ENCODE measurements around the gene MESP1.

The MESP1 gene

DNA sequence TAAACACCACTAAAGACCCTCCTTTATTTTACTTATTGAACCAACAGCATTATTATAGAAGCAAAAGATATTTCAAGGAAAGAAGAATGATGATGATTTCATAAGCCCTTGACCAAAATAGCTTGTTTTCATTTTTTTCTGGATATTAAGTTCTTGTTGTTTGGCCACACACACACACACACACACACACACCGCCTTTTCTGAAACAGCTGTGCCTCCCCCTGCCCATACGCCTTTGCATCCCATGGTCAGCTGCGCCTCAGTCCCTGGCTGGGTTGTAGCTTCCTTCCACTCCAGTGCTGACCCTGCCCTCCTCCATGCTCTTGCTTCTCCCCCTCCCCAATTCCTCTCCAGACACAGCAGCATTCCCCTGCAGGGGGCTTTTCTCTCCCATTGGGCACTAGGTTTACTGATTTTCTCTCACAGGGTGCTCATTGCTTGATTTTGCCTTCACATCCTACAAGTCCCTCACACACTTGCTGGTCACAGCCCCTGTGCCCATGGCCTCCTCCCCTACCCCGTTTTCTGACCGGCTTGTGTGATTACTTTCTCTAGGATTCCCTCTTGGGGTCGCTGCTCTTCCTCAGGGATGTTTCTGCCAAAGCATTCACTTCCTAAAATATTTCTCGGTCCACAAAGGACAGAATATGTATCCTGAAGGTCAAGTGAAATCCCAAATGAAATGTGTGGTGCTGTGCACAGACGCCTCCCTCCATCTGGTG is 18.4 kb downstream of the MESP1 start:
- DNase-seq (ENCODE audit: insufficient read length, low spot score), result no peak
- no peak for FAIRE-seq

DNA sequence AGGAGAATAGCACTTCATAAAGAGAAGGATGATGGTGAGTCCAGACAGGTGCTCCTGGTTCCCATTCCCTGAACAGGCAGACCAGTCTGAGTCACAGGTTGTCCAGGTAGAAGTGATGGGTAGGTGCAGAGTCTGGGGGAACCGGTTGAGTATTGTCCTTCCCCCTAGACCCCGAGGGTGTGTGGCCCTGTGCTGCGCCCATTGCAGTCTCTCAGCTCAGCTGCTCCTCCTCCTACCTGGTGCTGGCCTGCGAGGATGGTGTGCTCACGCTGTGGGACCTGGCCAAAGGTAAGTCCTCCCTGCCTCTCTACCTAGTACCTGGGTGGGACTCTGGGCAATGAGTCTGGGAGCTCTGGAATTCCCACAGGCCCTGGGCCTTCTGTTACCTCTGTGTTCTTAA is 19.8 kb downstream of the MESP1 start:
- FAIRE-seq, result no peak
- DNase-seq (ENCODE audit: insufficient read length, low spot score), result no peak

DNA sequence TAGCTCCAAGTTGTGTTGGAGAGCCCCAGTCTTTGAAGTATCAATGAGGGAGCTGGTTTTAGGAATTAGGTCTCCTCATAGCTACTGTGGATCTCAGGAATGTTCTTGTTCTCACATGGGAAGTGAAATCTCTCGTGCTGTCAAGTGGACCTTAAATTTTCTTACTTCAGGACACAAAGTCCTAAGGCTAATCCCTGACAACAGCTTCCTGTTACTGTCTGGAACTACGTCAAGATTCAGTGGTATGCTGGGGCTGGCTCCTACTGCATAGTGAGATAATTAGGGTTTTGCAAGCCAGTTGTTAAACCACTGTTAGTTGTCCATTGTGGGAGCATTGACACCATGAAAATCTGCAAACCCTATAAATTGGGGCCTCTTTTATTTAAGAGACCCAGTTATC is 22.8 kb downstream of the MESP1 start:
- FAIRE-seq (no peak), DNase-seq (ENCODE audit: insufficient read length, low spot score) (no peak)

DNA sequence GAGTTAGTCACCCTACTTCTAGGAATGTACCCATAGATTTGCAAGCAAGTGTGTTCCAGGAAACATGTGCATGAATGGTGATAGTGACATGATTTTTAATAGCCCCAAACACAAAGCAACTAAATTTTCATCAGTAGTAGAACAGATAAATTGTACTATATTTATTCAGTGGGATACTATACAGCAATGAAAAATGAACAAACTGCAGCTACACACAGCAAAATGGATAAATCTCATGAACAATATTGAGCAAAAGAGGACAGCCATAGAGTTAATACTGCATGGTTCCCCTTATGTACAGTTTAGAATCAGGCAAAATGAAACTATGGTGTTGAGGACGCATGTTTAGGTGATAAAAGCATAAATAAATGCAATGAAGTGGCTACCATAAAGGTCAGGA is 26.0 kb downstream of the MESP1 start:
- DNase-seq (ENCODE audit: insufficient read length, low spot score) (no peak), FAIRE-seq (no peak)

DNA sequence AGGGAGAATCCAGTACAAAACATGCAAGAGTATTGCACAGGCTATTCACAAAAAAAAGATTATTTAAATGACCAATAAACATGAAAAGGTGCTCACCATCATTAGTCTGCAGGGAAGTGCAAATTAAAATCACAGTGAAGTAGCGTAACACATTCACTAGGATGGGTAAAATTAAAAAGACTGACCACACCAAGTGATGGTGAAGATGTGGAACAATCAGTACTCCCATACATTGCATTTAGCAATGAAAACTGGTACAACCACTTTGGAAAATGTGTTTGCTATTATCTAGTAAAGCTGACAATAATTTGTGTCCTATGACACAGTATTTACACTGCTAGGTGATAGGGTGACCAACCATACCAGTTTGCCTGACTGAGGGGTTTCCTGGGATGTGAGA is 26.4 kb downstream of the MESP1 start:
- FAIRE-seq (no peak), DNase-seq (ENCODE audit: insufficient read length, low spot score) (no peak)

DNA sequence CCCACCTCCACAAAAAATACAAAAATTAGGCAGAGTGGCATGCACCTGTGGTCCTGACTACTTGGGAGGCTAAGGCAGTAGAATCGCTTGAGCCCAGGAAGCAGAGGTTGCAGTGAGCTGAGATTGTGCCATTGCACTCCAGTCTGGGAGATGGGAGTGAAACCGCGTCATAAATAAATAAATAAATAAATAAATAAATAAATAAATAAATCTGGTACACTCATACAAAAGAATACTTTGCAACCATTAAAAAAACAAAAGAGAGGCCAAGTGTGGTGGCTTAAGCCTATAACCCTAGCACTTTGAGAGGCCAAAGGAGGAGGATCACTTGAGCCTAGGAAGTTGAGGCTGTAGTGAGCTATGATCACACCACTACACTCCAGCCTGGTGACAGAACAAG is 28.0 kb downstream of the MESP1 start:
- DNase-seq (ENCODE audit: insufficient read length, low spot score) (no peak), FAIRE-seq (no peak)

DNA sequence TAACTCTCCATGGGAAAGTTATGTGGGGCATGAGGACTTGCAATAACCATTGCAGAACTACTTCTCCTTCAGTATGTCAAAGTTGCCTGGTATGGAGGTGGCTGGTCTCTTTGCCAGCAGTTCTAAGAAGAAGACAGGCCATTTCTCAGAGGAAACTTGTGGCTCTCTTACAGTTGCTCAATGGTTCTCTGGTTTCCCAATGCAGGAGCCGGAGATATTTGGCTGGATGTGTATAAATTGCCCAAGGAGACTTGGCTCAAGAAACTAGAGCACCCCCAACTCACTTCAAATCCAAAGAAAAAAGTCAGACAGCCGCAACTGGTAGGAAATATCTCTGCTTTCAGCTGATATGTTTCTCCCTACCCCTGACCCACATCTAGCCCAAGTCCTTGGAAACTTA is 36.3 kb downstream of the MESP1 start:
- no peak for DNase-seq (ENCODE audit: insufficient read length, low spot score)
- no peak for FAIRE-seq

DNA sequence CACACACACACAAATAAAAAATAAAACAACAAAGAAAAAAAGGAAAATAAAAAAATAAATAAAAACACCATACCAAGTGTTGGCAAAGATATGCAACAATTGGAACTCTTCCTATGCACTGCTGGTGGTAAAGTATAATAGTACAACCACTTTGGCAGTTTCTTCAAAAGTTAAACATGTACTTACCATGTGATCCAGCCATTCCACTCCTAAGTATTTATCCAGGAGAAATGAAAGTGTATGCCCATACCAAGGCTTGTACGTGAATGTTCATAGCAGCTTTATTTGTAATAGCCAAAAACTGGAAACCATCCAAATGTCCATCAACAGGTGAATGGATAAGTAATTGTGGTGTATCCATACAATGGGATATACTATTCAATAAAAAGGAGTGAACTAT is 43.5 kb downstream of the MESP1 start:
- FAIRE-seq, result no peak
- DNase-seq (ENCODE audit: insufficient read length, low spot score), result no peak

DNA sequence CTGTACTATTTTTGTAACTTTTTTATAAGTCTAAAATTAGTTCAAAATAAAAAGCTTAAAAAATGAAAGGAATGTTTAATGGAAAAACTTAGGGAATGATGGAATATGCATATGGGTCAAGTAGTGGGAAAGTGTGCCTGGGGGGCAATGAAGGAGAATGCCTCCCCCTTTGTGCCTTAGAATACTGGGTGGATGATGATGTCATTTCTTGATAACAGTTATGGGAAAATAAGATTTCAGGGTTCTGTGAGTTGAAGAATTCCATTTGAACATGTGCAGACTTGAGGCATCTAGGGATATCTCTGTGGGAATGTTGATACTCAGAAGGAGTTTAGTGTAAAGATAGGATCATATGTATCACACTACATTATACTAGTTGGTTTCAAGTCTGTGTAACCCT is 46.6 kb downstream of the MESP1 start:
- FAIRE-seq, result no peak
- no peak for DNase-seq (ENCODE audit: insufficient read length, low spot score)

Data from HTR-8/SVneo (cell line).